ENCODE data around the gene CUX1. TPM values are rescaled to one million over a fixed set of nuclear protein-coding genes. Genes with fewer than 3 reads are reported as not detected.
"Not testable (repeated sequence)": the region's sequence is repeated elsewhere in the genome, so short reads cannot be mapped to it uniquely, and the experiment has no call there.

CUX1 gene
- total and polyA plus RNA-seq, 2 of the 13 experiments (the other 11 are each of a cell fraction or from before 2014, with no cell fraction given) = 13.7 to 14.9 TPM

DNA sequence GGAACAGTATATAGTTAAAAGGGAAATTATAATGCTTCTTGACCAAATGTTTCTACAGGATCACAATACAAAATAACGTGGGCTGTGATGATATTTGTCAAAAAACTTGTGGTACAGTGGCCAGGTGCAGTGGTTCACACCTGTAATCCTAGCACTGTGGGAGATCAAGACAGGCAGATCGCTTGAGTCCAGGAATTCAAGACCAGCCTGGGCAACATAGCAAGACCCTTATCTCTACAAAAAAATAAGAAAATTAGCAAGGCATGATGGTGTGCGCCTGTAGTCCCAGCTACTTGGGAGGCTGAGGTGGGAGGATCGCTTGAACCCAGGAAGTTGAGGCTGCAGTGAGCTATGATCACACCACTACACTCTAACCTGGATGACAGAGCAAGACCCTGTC lies 208.4 kb downstream of the CUX1 start:
- H4K20me1 ChIP-seq (ENCODE audit: insufficient read depth, low read length); H3K4me3 ChIP-seq (replicated peaks in 1 of 3; ENCODE audit: insufficient read depth in 1 of 3, low read depth in 2 of 3, low read length in 3 of 3); DNase-seq (ENCODE audit: low spot score); H2AFZ ChIP-seq (ENCODE audit: low read length); BruUV-seq (replicated peaks); FAIRE-seq; H3K9me3 ChIP-seq (ENCODE audit: low read length); ATAC-seq; intact Hi-C loops (cut with micrococcal nuclease; ENCODE audit: unreplicated experiment); in situ Hi-C loops (cut with HindIII; ENCODE audit: extremely low pct_ligation_motif_present, low pct_unique_long_range_greater_than_20kb); H3K79me2 ChIP-seq (ENCODE audit: insufficient read depth, low read length); H3K9ac ChIP-seq (ENCODE audit: insufficient read depth, low read depth, low read length); H3K27me3 ChIP-seq (ENCODE audit: control insufficient read depth in 1 of 2, insufficient read depth in 2 of 2, low read length in 2 of 2); CTCF ChIA-PET (ENCODE audit: low intra/inter-chr PET ratio, low total read pairs); H3K4me2 ChIP-seq (ENCODE audit: low read depth, low read length): not testable (repeated sequence)
- 0 out of 2 replicates have a peak, but pooled peaks have one; percentile 32 for TF ChIP-seq ZNF121 (CRISPR knock-in tag; IDR thresholded peaks at IDR 0.05)
- TF ChIP-seq, protein P1, sequence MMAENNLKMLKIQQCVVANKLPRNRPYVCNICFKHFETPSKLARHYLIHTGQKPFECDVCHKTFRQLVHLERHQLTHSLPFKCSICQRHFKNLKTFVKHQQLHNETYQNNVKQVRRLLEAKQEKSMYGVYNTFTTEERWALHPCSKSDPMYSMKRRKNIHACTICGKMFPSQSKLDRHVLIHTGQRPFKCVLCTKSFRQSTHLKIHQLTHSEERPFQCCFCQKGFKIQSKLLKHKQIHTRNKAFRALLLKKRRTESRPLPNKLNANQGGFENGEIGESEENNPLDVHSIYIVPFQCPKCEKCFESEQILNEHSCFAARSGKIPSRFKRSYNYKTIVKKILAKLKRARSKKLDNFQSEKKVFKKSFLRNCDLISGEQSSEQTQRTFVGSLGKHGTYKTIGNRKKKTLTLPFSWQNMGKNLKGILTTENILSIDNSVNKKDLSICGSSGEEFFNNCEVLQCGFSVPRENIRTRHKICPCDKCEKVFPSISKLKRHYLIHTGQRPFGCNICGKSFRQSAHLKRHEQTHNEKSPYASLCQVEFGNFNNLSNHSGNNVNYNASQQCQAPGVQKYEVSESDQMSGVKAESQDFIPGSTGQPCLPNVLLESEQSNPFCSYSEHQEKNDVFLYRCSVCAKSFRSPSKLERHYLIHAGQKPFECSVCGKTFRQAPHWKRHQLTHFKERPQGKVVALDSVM (CRISPR knock-in tag; IDR thresholded peaks at IDR 0.05) = peak; percentile 27; the same call in 1 of the 2 replicates
- Histone ChIP-seq H3K4me1 (ENCODE audit: insufficient read depth, low read length) (peaks cover 39% of the 10 kb centered on the region), H3K36me3 (replicated peaks in 1 of 2; ENCODE audit: control insufficient read depth in 1 of 2, insufficient read depth in 2 of 2, low read length in 2 of 2) (peaks cover 10 to 20% of the 10 kb centered on the region in 2 experiments; a peak in 4 of 5 replicates), H3K27ac (ENCODE audit: extremely low read length, insufficient read depth, low read length) (peak overlapping the region; percentile 88)
- WGBS (ENCODE audit: low lambda C conversion rate) = 98% methylated on average over 4 of the region's 4 CpGs
- POLR2A ChIA-PET = interaction anchor here (1.2 to 1.5 kb wide), 2 partner anchors 10 to 208 kb away, joined by 3 read pairs; partner anchors contain the start of gene CUX1

DNA sequence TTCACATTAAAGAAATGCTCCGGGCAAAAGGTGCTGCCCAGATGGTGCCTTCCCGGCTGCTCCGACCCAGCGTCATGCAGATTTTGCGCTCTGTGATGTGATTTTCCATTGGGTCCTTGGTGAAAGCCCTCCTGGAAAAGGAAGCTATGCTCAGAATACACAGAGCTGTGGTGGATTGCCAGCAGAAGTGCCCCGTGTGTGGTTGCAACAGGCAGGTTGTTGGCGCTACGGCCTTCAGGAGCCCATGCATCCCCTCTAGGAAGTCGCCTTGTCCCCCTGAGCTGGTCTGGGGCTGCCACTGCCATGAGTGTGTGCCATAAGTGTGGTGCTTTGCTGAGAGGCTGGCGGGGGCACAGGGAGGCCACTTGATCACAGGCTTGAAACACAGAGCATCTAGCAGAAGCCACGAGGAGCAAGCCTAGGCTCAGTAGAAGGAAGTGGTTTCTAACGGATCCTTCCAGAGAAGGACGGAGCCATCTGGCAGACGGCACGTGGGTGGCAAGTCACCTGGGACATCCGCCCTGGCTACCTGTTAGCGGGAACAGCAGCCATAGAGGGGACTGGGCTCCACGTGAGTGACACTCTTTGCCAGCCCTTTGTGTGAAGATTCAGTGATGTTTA lies 210.9 kb downstream of the CUX1 start:
- Histone ChIP-seq H3K4me3 (replicated peaks in 1 of 3; ENCODE audit: insufficient read depth in 1 of 3, low read depth in 2 of 3, low read length in 3 of 3) (no peak overlapping the region), H3K9me3 (ENCODE audit: low read length) (no peaks in the 10 kb centered on the region), H3K9ac (ENCODE audit: insufficient read depth, low read depth, low read length) (no peak overlapping the region), H3K27me3 (ENCODE audit: control insufficient read depth in 1 of 2, insufficient read depth in 2 of 2, low read length in 2 of 2) (no peaks in the 10 kb centered on the region), H3K36me3 (replicated peaks in 1 of 2; ENCODE audit: control insufficient read depth in 1 of 2, insufficient read depth in 2 of 2, low read length in 2 of 2) (peaks cover 7 to 25% of the 10 kb centered on the region in 2 experiments; a peak in 4 of 5 replicates), H3K79me2 (ENCODE audit: insufficient read depth, low read length) (peaks cover 5% of the 10 kb centered on the region), H2AFZ (ENCODE audit: low read length) (no peak overlapping the region), H3K4me2 (ENCODE audit: low read depth, low read length) (no peak overlapping the region), H3K27ac (ENCODE audit: extremely low read length, insufficient read depth, low read length) (no peak overlapping the region), H3K4me1 (ENCODE audit: insufficient read depth, low read length) (peaks cover 26% of the 10 kb centered on the region), H4K20me1 (ENCODE audit: insufficient read depth, low read length) (no peaks in the 10 kb centered on the region)
- no peak for FAIRE-seq
- no peak for TF ChIP-seq KLF9 (CRISPR knock-in tag; IDR thresholded peaks at IDR 0.05; ENCODE audit: low read depth)
- no peak for TF ChIP-seq MAFG (CRISPR knock-in tag; IDR thresholded peaks at IDR 0.05)
- no peak for TF ChIP-seq ZNF564 (CRISPR knock-in tag; IDR thresholded peaks at IDR 0.05)
- in situ Hi-C loops (cut with HindIII; ENCODE audit: extremely low pct_ligation_motif_present, low pct_unique_long_range_greater_than_20kb) = no loop called here
- POLR2A ChIA-PET = no interaction called here
- CTCF ChIA-PET (ENCODE audit: low intra/inter-chr PET ratio, low total read pairs) = no interaction called here
- WGBS (ENCODE audit: low lambda C conversion rate) = 97% methylated on average over 18 of the region's 18 CpGs
- no peak for ATAC-seq
- no peak for DNase-seq (ENCODE audit: low spot score)
- BruUV-seq (replicated peaks) = TSS peak; percentile 14
- intact Hi-C loops (cut with micrococcal nuclease; ENCODE audit: unreplicated experiment) = no loop called here
